Activated B cell treated with CpG ODN at 0.5 μM for 24 hours (primary cell): ENCODE results near the gene DNHD1. TPM values are rescaled to one million over a fixed set of nuclear protein-coding genes. Genes with fewer than 3 reads are reported as not detected.
A peak's percentile ranks its signal among the peaks of the same experiment; 100 is the strongest.

ENCODE experiments used
- ATAC-seq: fragments of 200-7000 bp; cut with Tn5 transposase; one replicate; pipeline ENCODE4 v1.10.0; 2021; ENCODE audit warnings: low read depth, mild to moderate bottlenecking, moderate library complexity
- CTCF ChIA-PET: fragments of 350-600 bp; sonication (Branson Sonifier 250); formaldehyde crosslinking; loops from one replicate; lab custom pipeline; 2021; ENCODE audit warnings: antibody characterized with exemption; lab: Charles Lee
- POLR2A ChIA-PET: fragments of 350-600 bp; sonication (Branson Sonifier 250); formaldehyde crosslinking; loops from one replicate; lab custom pipeline; 2021; ENCODE audit warnings: antibody characterized with exemption; lab: Charles Lee
- DNase-seq: peaks from one replicate; pipeline ENCODE4 v3.0.0; 2022
- H3K27ac Mint-ChIP-seq: one replicate; pipeline ENCODE4 v1.8.0; 2020; ENCODE audit warnings: mixed read lengths
- H3K27me3 Mint-ChIP-seq: one replicate; pipeline ENCODE4 v1.8.0; 2021; ENCODE audit warnings: mixed read lengths
- H3K36me3 Mint-ChIP-seq: one replicate; pipeline ENCODE4 v1.8.0; 2021; ENCODE audit warnings: low read depth, mixed read lengths
- H3K4me1 Mint-ChIP-seq: one replicate; pipeline ENCODE4 v1.8.0; 2021; ENCODE audit warnings: mixed read lengths
- H3K4me3 Mint-ChIP-seq: one replicate; pipeline ENCODE4 v1.8.0; 2020; ENCODE audit warnings: mild to moderate bottlenecking, mixed read lengths
- H3K9me3 Mint-ChIP-seq: one replicate; pipeline ENCODE4 v1.8.0; 2020; ENCODE audit warnings: mixed read lengths
- CTCF ChIP-seq: fragments of 200-600 bp; IDR thresholded peaks from one replicate; pipeline ENCODE4 v1.8.0; 2022; ENCODE audit warnings: antibody characterized with exemption, mild to moderate bottlenecking
- intact Hi-C: fragments of 100-400 bp; cut with micrococcal nuclease; formaldehyde crosslinking; loops from one replicate; pipeline ENCODE4 v1.15.1; 2024
- total RNA-seq: library from RNA; stranded (reverse); gene quantifications from 2 replicates; pipeline ENCODE4 v1.2.3, GENCODE V29; 2022

Gene DNHD1
- total RNA-seq, 1 donor from 2014 or later = 42.6 TPM

DNA sequence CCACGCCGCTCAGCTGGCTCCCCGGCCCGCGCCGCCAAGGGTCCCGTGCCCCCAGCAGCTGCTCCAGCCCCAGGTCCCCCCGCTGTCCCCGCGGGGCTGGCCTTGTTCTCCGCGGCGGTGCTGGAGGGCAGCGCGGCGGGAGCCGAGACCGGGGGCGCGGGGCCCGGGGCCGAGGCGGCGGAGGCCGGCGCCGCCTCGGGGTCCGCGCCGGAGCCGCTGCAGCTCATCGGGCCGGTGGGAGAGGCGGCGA, 114.8 kb downstream of the DNHD1 start:
- H3K4me3 Mint-ChIP-seq = peak overlapping the region; percentile 85
- ChIA-PET CTCF (interaction anchor here (1.0 to 1.2 kb wide), 2 partner anchors 69 to 71 kb away, joined by 3 to 11 read pairs; partner anchors contain the start of gene MRPL17), POLR2A (interaction anchor here (0.6 to 3.3 kb wide), 22 partner anchors 9 to 922 kb away, joined by 3 to 44 read pairs (median 4); partner anchors contain the start of genes APBB1, ARFIP2, DCHS1 and ILK)
- H3K27ac Mint-ChIP-seq = peak overlapping the region; percentile 85
- no peaks in the 10 kb centered on the region for H3K27me3 Mint-ChIP-seq
- intact Hi-C loops = loop anchor here (1.0 to 5.0 kb wide), 6 partner anchors 9 to 925 kb away; partner anchors contain the start of genes ARFIP2, ILK, MRPL17 and PPFIBP2
- peaks cover 50% of the 10 kb centered on the region for H3K36me3 Mint-ChIP-seq
- H3K4me1 Mint-ChIP-seq = peaks cover 29% of the 10 kb centered on the region
- DNase-seq (no peak), ATAC-seq (no peak)
- no peak for TF ChIP-seq CTCF
- H3K9me3 Mint-ChIP-seq = no peaks in the 10 kb centered on the region

DNA sequence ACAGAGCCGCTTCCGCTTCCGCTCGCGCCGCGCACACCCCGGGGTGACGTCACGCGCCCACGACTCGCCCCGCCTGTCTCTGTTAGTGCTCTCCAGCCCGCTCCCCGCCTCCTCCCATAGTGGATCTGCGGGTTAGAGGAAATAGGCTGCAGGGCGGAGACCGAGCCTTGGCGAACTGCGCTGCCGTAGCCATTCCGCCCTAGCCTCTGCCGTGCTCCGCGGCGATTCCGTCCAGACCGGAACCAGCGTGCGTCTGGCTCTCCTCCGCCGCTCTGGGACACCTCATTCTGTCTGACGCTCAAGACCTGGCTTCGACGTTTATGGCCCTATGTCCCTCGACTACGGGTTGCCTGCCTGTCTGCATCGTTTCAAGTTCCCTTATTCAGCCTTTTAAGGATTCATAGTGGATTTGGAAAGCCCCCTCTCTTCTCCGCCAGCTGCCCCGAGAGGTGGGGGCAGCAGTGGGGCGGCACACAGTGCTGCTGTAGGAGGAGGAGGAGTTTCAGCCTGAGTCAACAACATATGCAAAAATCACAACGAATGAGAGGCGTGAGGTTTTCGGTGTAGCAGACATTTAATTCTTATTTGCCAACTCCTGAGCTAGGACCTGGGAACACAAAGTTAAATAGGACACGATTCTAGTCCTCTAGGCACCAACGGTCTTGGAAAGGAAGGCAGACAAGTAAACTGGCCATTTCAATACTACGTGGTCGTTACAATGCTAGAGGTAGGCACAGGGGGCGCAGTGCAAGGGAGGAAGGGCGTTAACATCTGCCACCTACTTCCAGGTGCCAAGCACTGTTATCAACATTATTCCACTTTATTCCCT, 115.3 kb downstream of the DNHD1 start, which contains the start of gene TAF10:
Gene TAF10 (minus strand): TSS at position 4 of the 829 bp plus-strand sequence. CDS start 27 bp downstream, outside the sequence.
- H3K4me1 Mint-ChIP-seq = peaks cover 29% of the 10 kb centered on the region
- H3K27me3 Mint-ChIP-seq = no peaks in the 10 kb centered on the region
- H3K9me3 Mint-ChIP-seq = no peaks in the 10 kb centered on the region
- ChIA-PET POLR2A (interaction anchor here (0.6 to 3.3 kb wide), 23 partner anchors 9 to 923 kb away, joined by 3 to 44 read pairs (median 4); partner anchors contain the start of genes APBB1, ARFIP2, DCHS1 and ILK), CTCF (interaction anchor here (0.9 to 1.3 kb wide), 5 partner anchors 8 to 71 kb away, joined by 3 to 11 read pairs (median 4); partner anchors contain the start of gene MRPL17)
- DNase-seq (peak; percentile 92), ATAC-seq (peak; percentile 83)
- H3K36me3 Mint-ChIP-seq = peaks cover 48% of the 10 kb centered on the region
- peak within 1 kb of the TSS; percentile 85 for H3K4me3 Mint-ChIP-seq
- intact Hi-C loops = loop anchor here (1.0 to 5.0 kb wide), 6 partner anchors 9 to 925 kb away; partner anchors contain the start of genes ARFIP2, ILK, MRPL17 and PPFIBP2
- peak within 1 kb of the TSS; percentile 85 for H3K27ac Mint-ChIP-seq
- no peak for TF ChIP-seq CTCF

DNA sequence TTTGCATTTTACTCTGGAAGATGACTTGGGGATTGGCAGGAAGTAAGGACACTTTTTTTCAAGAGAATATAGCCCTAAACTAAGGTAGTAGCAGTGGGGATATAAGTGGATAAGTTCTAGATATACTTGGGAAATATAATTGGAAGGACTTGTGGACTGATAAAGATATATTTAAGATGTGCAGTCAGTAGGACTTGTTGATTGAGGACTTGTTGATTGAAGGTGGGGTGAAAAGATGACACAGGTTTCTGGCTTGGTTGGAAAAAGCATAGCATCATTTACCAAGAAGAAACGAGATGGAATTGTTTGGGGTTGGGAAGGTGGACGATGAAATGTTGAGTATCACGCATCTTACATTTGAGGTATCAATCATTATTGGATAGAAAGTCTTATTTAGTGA, 116.4 kb downstream of the DNHD1 start:
- CTCF ChIA-PET = interaction anchor here (0.9 to 1.3 kb wide), 3 partner anchors 9 to 70 kb away, joined by 3 to 10 read pairs (median 4); partner anchors contain the start of gene MRPL17
- DNase-seq = no peak
- ATAC-seq = no peak
- intact Hi-C loops = loop anchor here (5.0 kb wide), 2 partner anchors 899 to 926 kb away; partner anchors contain the start of genes PPFIBP2, TRIM22 and TRIM5
- TF ChIP-seq CTCF = no peak
- H3K27me3 Mint-ChIP-seq = no peaks in the 10 kb centered on the region
- no peak overlapping the region for H3K4me3 Mint-ChIP-seq
- no peaks in the 10 kb centered on the region for H3K9me3 Mint-ChIP-seq
- H3K27ac Mint-ChIP-seq = no peak overlapping the region
- POLR2A ChIA-PET = interaction anchor here (1.0 to 3.3 kb wide), 7 partner anchors 10 to 133 kb away, joined by 3 to 44 read pairs (median 20); partner anchors contain the start of genes ARFIP2, ILK, MRPL17 and RRP8
- H3K36me3 Mint-ChIP-seq = peaks cover 40% of the 10 kb centered on the region
- peaks cover 29% of the 10 kb centered on the region for H3K4me1 Mint-ChIP-seq

DNA sequence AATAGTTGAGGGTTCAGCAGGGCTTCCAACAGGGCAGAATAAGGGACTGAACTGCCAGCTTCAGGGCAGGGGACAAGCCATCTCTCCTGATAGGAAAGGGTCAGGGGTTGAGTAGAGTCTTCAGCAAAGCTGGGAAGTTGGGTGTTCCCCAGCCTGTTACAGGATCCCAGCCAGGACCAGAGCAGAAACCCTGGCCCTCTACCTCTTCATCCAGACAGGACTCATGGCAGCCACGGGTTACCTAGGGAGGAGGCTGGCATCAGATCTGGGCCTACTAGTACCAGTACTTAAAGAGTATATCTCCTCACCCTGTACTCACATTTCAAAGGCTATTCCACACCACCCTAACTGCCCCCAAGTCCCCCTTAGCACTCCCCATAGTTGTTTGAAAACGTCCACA, 117.4 kb downstream of the DNHD1 start:
- ChIA-PET POLR2A (no interaction called here), CTCF (no interaction called here)
- intact Hi-C loops = loop anchor here (5.0 kb wide), 2 partner anchors 898 to 927 kb away; partner anchors contain the start of genes PPFIBP2, TRIM22 and TRIM5
- peaks cover 30% of the 10 kb centered on the region for H3K36me3 Mint-ChIP-seq
- DNase-seq (no peak), ATAC-seq (no peak)
- H3K27ac Mint-ChIP-seq = no peak overlapping the region
- H3K9me3 Mint-ChIP-seq = no peaks in the 10 kb centered on the region
- peaks cover 25% of the 10 kb centered on the region for H3K4me1 Mint-ChIP-seq
- no peaks in the 10 kb centered on the region for H3K27me3 Mint-ChIP-seq
- no peak for TF ChIP-seq CTCF
- no peak overlapping the region for H3K4me3 Mint-ChIP-seq
